GM12878 (cell line): ENCODE results near the gene MMP20. TPM values are rescaled to one million over a fixed set of nuclear protein-coding genes. Genes with fewer than 3 reads are reported as not detected.

Experiments
- ATAC-seq: fragments of 200-7000 bp; cut with Tn5 transposase; 3 replicates; pipeline ENCODE4 v1.9.1; 2020; ENCODE audit warnings: mild to moderate bottlenecking, moderate library complexity
- BruUV-seq: library from RNA; stranded (reverse); fragments of 400-500 nt; replicated peaks from 2 replicates; lab custom pipeline; 2021; lab: Mats Ljungman, UMichigan
- CTCF ChIA-PET: fragments of 300-600 bp; sonication (Branson Sonifier 250); formaldehyde crosslinking; extraction: SDS; loops from one replicate; lab custom pipeline; 2021; ENCODE audit warnings: inconsistent platforms; lab: Yijun Ruan, JAX
- POLR2A ChIA-PET: fragments of 350-600 bp; formaldehyde crosslinking; extraction: SDS; loops from one replicate; lab custom pipeline; 2021; ENCODE audit warnings: inconsistent platforms; lab: Charles Lee
- RAD21 ChIA-PET: fragments of 300-600 bp; sonication (Branson Sonifier 250); formaldehyde crosslinking; loops from one replicate; lab custom pipeline; 2023; ENCODE audit warnings: antibody characterized with exemption; ENCODE audit not compliant: unreplicated experiment; lab: Charles Lee
- SMC1A ChIA-PET: fragments of 300-600 bp; sonication (Branson Sonifier 250); formaldehyde crosslinking; loops from one replicate; lab custom pipeline; 2023; ENCODE audit not compliant: unreplicated experiment, uncharacterized antibody; lab: Charles Lee
- DNase-seq: peaks from one replicate; pipeline ENCODE4 v3.0.0-alpha.2; 2011; ENCODE audit warnings: low read depth, low spot score
- FAIRE-seq: peaks from 3 replicates; lab custom pipeline; 2011; peaks lifted over from hg19 to GRCh38; lab: Jason Lieb, UNC
- H2AFZ ChIP-seq: 2 replicates; pipeline ENCODE4 v1.6.0; 2011; ENCODE audit warnings: low read depth, low read length, control low read depth; ENCODE audit not compliant: control insufficient read depth
- H3K27ac ChIP-seq: 2 replicates; pipeline ENCODE4 v1.5.1; 2011; ENCODE audit warnings: control low read depth; ENCODE audit not compliant: control insufficient read depth, insufficient read depth
- H3K27me3 ChIP-seq, 2 experiments: replicated peaks in 1 of 2; 2 replicates each; pipeline versions ENCODE4 v1.6.0 to v1.6.1; 2011; ENCODE audit warnings: low read length in 1 of 2; ENCODE audit not compliant: control insufficient read depth in 2 of 2, insufficient read depth in 2 of 2
- H3K36me3 ChIP-seq, 2 experiments: 2 replicates each; pipeline ENCODE4 v1.5.1; 2011; ENCODE audit warnings: low read length in 1 of 2; ENCODE audit not compliant: control insufficient read depth in 2 of 2, insufficient read depth in 2 of 2
- H3K4me1 ChIP-seq: 2 replicates; pipeline ENCODE4 v1.6.1; 2011; ENCODE audit warnings: mild to moderate bottlenecking, low read length, moderate library complexity, mixed read lengths; ENCODE audit not compliant: control insufficient read depth, insufficient read depth
- H3K4me2 ChIP-seq: 2 replicates; pipeline ENCODE4 v1.6.0; 2011; ENCODE audit warnings: control low read depth; ENCODE audit not compliant: control insufficient read depth, insufficient read depth
- H3K4me3 ChIP-seq: fragments of 200-600 bp; sonication (generic); 2 replicates; pipeline ENCODE4 v1.5.1; 2016
- H3K79me2 ChIP-seq: 2 replicates; pipeline ENCODE4 v1.6.0; 2011; ENCODE audit warnings: low read length; ENCODE audit not compliant: control insufficient read depth, insufficient read depth
- H3K9ac ChIP-seq: 2 replicates; pipeline ENCODE4 v1.8.0; 2011; ENCODE audit warnings: low read length, control low read depth, mixed read lengths; ENCODE audit not compliant: control insufficient read depth, insufficient read depth
- H3K9me3 ChIP-seq: replicated peaks from 3 replicates; pipeline ENCODE4 v1.5.1; 2011; ENCODE audit warnings: mild to moderate bottlenecking, low read length; ENCODE audit not compliant: control insufficient read depth, insufficient read depth
- H4K20me1 ChIP-seq: 2 replicates; pipeline ENCODE4 v1.6.0; 2011; ENCODE audit not compliant: control insufficient read depth, insufficient read depth
- BMI1 ChIP-seq: fragments of 450-650 bp; IDR thresholded peaks from 2 replicates; pipeline ENCODE4 v1.6.1; 2016; ENCODE audit warnings: mild to moderate bottlenecking, moderate library complexity, borderline replicate concordance
- EP300 ChIP-seq, 2 experiments: fragments of 150-350 bp in 1 of 2; IDR thresholded peaks; 2 replicates each; pipeline ENCODE4 v1.6.1; 2011 to 2012; ENCODE audit warnings: low read depth in 2 of 2, low read length in 2 of 2, borderline replicate concordance in 1 of 2, improper control_type of control experiment in 1 of 2, inconsistent platforms in 1 of 2; ENCODE audit not compliant: control insufficient read depth in 1 of 2
- GABPA ChIP-seq: IDR thresholded peaks from 2 replicates; pipeline ENCODE4 v1.6.1; 2014; ENCODE audit warnings: antibody characterized with exemption, low read depth, mild to moderate bottlenecking, inconsistent platforms
- GATAD2B ChIP-seq: fragments of 450-650 bp; conservative IDR thresholded peaks from 2 replicates; pipeline ENCODE4 v1.6.1; 2017; ENCODE audit warnings: low read depth, mild to moderate bottlenecking, moderate library complexity
- KLF5 ChIP-seq: fragments of 450-650 bp; IDR thresholded peaks from 2 replicates; pipeline ENCODE4 v1.6.1; 2014; ENCODE audit warnings: mild to moderate bottlenecking; ENCODE audit not compliant: partially characterized antibody
- NKRF ChIP-seq: fragments of 450-650 bp; conservative IDR thresholded peaks from 2 replicates; pipeline ENCODE4 v1.6.1; 2017; ENCODE audit warnings: mild to moderate bottlenecking, moderate library complexity
- NR2F1 ChIP-seq: fragments of 450-650 bp; conservative IDR thresholded peaks from 2 replicates; pipeline ENCODE4 v1.6.1; 2017; ENCODE audit warnings: mild to moderate bottlenecking
- RBBP5 ChIP-seq: fragments of 200-600 bp; sonication (generic); conservative IDR thresholded peaks from 2 replicates; pipeline ENCODE4 v1.6.1; 2016
- SP1 ChIP-seq: IDR thresholded peaks from one replicate; pipeline ENCODE4 v1.6.1; 2011; ENCODE audit warnings: low read depth, low read length
- ZBTB4 ChIP-seq: fragments of 450-650 bp; formaldehyde crosslinking; IDR thresholded peaks from 2 replicates; pipeline ENCODE4 v1.4.0; 2022; ENCODE audit warnings: mild to moderate bottlenecking, moderate library complexity
- WGBS: methylation state at CpG from one replicate; pipeline ENCODE4 v1.1.6; 2016; ENCODE audit warnings: low lambda C conversion rate; ENCODE audit not compliant: insufficient replicate concordance, insufficient coverage; ENCODE audit errors: missing lambda C conversion rate; 5-methylcytosine and 5-hydroxymethylcytosine counted together
- in situ Hi-C: fragments of 300-500 bp; cut with MboI; formaldehyde crosslinking; loops from 9 replicates; pipeline ENCODE4 v1.14.3; 2018; ENCODE audit warnings: mixed read lengths
- intact Hi-C: fragments of 100-400 bp; cut with micrococcal nuclease; formaldehyde crosslinking; loops from one replicate; pipeline ENCODE4 v1.14.2; 2022; ENCODE audit not compliant: unreplicated experiment
- polyA plus RNA-seq, 11 experiments: library from polyadenylated mRNA; depleted of rRNA in 4 of 11; unstranded in 6 of 11; stranded (reverse) in 5 of 11; fragments of >200 nt; fragmentation: Nextera tagmentation in 4 of 11; fragmentation: Illumina TruSeq in 1 of 11; extraction: Ambion mirVana in 4 of 11; extraction: Trizol in 1 of 11; gene quantifications; 1 replicate in 1 of 11; 2 replicates in 10 of 11; pipeline versions ENCODE4 v1.2.1 to v1.2.3, GENCODE V29; 2011 to 2016; ENCODE audit warnings: inconsistent platforms in 2 of 11, missing spikeins in 2 of 11, low read depth in 1 of 11
- total RNA-seq, 4 experiments: library from RNA; depleted of rRNA in 3 of 4; stranded (reverse); fragments of >200 nt in 3 of 4; fragmentation: Illumina TruSeq in 1 of 4; extraction: Trizol in 1 of 4; gene quantifications; 2 replicates each; pipeline versions ENCODE4 v1.2.1 to v1.2.3, GENCODE V29; 2013 to 2021
- TF ChIP-seq, protein P1 (sequence below): IDR thresholded peaks from 2 replicates; pipeline ENCODE4 v1.6.1; 2012; ENCODE audit warnings: low read depth, low read length, improper control_type of control experiment
- TF ChIP-seq, protein P2 (sequence below): IDR thresholded peaks from 2 replicates; pipeline ENCODE4 v1.6.1; 2012; ENCODE audit warnings: improper control_type of control experiment, low read depth, low read length; ENCODE audit not compliant: insufficient replicate concordance

MMP20 gene
- total and polyA plus RNA-seq, 10 of the 15 experiments (the other 5 are each of a cell fraction or from before 2014, with no cell fraction given), result 0.10 to 0.57 (median 0.19) TPM; not detected in 2

GRCh38 chr11:102614031-102614430, 11.1 kb downstream of the MMP20 start:
- POLR2A ChIA-PET, result interaction anchor here (0.7 to 5.5 kb wide), 11 partner anchors 14 to 320 kb away, joined by 3 to 67 read pairs (median 8); no protein-coding TSS in a partner anchor
- DNase-seq (no peak), ATAC-seq (no peak), FAIRE-seq (no peak)
- intact Hi-C loops (loop anchor here (5.0 kb wide), 2 partner anchors 53 to 167 kb away; no protein-coding TSS in a partner anchor), in situ Hi-C loops (loop anchor here (5.0 kb wide), 2 partner anchors 272 to 327 kb away; no protein-coding TSS in a partner anchor)
- 57% methylated on average over 2 of the region's 2 CpGs for WGBS
- no peaks in the 10 kb centered on the region for H3K79me2 ChIP-seq
- no peak for TF ChIP-seq NR2F1
- TF ChIP-seq GATAD2B, result no peak
- TF ChIP-seq KLF5, result no peak
- TF ChIP-seq, protein P1, sequence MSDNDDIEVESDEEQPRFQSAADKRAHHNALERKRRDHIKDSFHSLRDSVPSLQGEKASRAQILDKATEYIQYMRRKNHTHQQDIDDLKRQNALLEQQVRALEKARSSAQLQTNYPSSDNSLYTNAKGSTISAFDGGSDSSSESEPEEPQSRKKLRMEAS, result no peak
- TF ChIP-seq, protein P2, sequence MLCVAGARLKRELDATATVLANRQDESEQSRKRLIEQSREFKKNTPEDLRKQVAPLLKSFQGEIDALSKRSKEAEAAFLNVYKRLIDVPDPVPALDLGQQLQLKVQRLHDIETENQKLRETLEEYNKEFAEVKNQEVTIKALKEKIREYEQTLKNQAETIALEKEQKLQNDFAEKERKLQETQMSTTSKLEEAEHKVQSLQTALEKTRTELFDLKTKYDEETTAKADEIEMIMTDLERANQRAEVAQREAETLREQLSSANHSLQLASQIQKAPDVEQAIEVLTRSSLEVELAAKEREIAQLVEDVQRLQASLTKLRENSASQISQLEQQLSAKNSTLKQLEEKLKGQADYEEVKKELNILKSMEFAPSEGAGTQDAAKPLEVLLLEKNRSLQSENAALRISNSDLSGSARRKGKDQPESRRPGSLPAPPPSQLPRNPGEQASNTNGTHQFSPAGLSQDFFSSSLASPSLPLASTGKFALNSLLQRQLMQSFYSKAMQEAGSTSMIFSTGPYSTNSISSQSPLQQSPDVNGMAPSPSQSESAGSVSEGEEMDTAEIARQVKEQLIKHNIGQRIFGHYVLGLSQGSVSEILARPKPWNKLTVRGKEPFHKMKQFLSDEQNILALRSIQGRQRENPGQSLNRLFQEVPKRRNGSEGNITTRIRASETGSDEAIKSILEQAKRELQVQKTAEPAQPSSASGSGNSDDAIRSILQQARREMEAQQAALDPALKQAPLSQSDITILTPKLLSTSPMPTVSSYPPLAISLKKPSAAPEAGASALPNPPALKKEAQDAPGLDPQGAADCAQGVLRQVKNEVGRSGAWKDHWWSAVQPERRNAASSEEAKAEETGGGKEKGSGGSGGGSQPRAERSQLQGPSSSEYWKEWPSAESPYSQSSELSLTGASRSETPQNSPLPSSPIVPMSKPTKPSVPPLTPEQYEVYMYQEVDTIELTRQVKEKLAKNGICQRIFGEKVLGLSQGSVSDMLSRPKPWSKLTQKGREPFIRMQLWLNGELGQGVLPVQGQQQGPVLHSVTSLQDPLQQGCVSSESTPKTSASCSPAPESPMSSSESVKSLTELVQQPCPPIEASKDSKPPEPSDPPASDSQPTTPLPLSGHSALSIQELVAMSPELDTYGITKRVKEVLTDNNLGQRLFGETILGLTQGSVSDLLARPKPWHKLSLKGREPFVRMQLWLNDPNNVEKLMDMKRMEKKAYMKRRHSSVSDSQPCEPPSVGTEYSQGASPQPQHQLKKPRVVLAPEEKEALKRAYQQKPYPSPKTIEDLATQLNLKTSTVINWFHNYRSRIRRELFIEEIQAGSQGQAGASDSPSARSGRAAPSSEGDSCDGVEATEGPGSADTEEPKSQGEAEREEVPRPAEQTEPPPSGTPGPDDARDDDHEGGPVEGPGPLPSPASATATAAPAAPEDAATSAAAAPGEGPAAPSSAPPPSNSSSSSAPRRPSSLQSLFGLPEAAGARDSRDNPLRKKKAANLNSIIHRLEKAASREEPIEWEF, result no peak
- TF ChIP-seq ZBTB4, result no peak
- no peak for TF ChIP-seq SP1
- TF ChIP-seq EP300 (IDR thresholded peaks at IDR 0.05; ENCODE audit: borderline replicate concordance in 1 of 2, control insufficient read depth in 1 of 2, low read depth in 2 of 2, low read length in 2 of 2), result no peak
- TF ChIP-seq GABPA, result no peak
- TF ChIP-seq BMI1, result no peak
- TF ChIP-seq RBBP5, result no peak
- no peak for TF ChIP-seq NKRF
- H3K27ac ChIP-seq, result no peak overlapping the region
- H3K4me1 ChIP-seq, result peaks cover 18% of the 10 kb centered on the region
- no peaks in the 10 kb centered on the region for H4K20me1 ChIP-seq
- SMC1A ChIA-PET, result interaction anchor here (0.8 to 8.5 kb wide), 62 partner anchors 11 to 753 kb away, joined by 3 to 242 read pairs (median 10); partner anchors contain the start of genes BIRC3, MMP20 and MMP7
- RAD21 ChIA-PET, result interaction anchor here (0.9 to 7.4 kb wide), 51 partner anchors 14 to 753 kb away, joined by 3 to 308 read pairs (median 11); partner anchors contain the start of genes BIRC2, BIRC3 and MMP7
- CTCF ChIA-PET, result interaction anchor here (0.6 to 11.7 kb wide), 64 partner anchors 10 to 753 kb away, joined by 3 to 361 read pairs (median 14); partner anchors contain the start of gene MMP20
- no peak overlapping the region for H2AFZ ChIP-seq
- H3K4me3 ChIP-seq, result no peak overlapping the region
- H3K27me3 ChIP-seq, result no peaks in the 10 kb centered on the region
- no peaks in the 10 kb centered on the region for H3K36me3 ChIP-seq
- H3K9ac ChIP-seq, result no peak overlapping the region
- H3K4me2 ChIP-seq, result no peak overlapping the region
- BruUV-seq, result no TSS peak
- no peaks in the 10 kb centered on the region for H3K9me3 ChIP-seq
